ENCODE measurements around the gene SLC25A25.

SLC25A25 gene

GRCh38 chr9:128082151-128082550 is 14.1 kb downstream of the SLC25A25 start:
- Histone ChIP-seq H3K27me3 (ENCODE audit: control insufficient read depth, insufficient read depth, low read length) (no peaks in the 10 kb centered on the region), H3K4me3 (ENCODE audit: low read length) (no peak overlapping the region), H3K4me1 (ENCODE audit: control insufficient read depth, insufficient read depth, low read length) (peaks cover 48% of the 10 kb centered on the region), H3K36me3 (ENCODE audit: control insufficient read depth, insufficient read depth, low read length) (no peaks in the 10 kb centered on the region), H3K9ac (ENCODE audit: low read length) (no peak overlapping the region), H3K9me3 (ENCODE audit: control insufficient read depth, low read length) (no peaks in the 10 kb centered on the region)

DNA sequence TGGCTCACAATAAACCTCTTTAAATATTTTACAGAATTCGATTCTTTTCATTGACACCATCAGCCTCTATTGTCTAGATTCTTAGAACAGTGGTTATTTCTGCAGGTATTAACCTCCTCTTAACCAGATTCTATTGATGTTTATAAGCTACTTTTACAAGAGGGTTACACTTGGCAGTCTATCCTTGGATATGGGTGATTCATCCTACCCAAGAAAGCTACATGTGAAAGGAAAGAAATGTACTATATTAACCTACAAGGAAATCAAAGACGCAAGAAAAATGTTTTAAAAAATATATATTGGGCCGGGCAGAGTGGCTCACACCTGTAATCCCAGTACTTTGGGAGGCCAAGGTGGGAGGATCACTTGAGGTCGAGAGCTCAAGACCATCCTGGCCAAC is 16.7 kb downstream of the SLC25A25 start:
- Histone ChIP-seq H3K9me3 (ENCODE audit: control insufficient read depth, low read length) (no peaks in the 10 kb centered on the region), H3K36me3 (ENCODE audit: control insufficient read depth, insufficient read depth, low read length) (no peaks in the 10 kb centered on the region), H3K27me3 (ENCODE audit: control insufficient read depth, insufficient read depth, low read length) (no peaks in the 10 kb centered on the region), H3K9ac (ENCODE audit: low read length) (no peak overlapping the region), H3K4me3 (ENCODE audit: low read length) (no peak overlapping the region), H3K4me1 (ENCODE audit: control insufficient read depth, insufficient read depth, low read length) (peaks cover 41% of the 10 kb centered on the region)

DNA sequence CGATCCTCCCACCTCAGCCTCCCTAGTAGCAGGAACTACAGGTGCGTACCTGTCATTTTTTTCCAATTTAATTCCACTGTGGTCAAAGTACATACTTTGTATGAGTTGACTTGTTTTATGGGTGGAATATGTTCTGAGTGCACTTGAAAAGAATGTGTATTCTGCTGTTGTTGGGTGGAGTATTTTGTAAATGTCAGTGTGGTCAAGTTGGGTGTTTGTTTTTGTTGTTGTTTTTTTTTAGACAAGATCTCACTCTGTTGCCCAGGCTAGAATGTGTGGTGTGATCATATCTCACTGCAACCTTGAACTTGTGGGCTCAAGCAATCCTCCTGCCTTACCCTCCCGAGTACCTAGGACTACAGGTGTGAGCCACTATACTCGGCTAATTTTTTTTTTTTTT is 17.9 kb downstream of the SLC25A25 start:
- Histone ChIP-seq H3K4me3 (ENCODE audit: low read length) (no peak overlapping the region), H3K27me3 (ENCODE audit: control insufficient read depth, insufficient read depth, low read length) (no peaks in the 10 kb centered on the region), H3K9me3 (ENCODE audit: control insufficient read depth, low read length) (no peaks in the 10 kb centered on the region), H3K4me1 (ENCODE audit: control insufficient read depth, insufficient read depth, low read length) (peaks cover 32% of the 10 kb centered on the region), H3K9ac (ENCODE audit: low read length) (no peak overlapping the region), H3K36me3 (ENCODE audit: control insufficient read depth, insufficient read depth, low read length) (no peaks in the 10 kb centered on the region)

DNA sequence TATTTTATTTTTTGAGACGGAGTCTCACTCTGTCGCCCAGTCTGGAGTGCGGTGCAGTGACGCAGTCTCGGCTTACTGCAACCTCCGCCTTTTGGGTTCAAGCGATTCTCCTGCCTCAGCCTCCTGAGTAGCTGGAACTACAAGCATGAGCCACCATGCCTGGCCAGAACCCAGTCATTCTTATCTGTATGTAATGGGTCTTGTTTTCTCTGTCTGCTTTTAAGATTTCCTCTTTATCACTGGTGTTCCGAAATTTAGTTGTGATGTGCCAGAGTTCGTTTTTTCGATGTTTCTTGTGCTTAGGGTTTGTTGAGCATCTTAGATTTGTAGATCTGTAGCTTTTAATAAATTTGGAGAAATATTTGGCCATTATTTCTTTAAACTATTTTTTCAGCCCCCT is 19.2 kb downstream of the SLC25A25 start:
- H3K27me3 ChIP-seq (ENCODE audit: control insufficient read depth, insufficient read depth, low read length) = no peaks in the 10 kb centered on the region
- H3K4me1 ChIP-seq (ENCODE audit: control insufficient read depth, insufficient read depth, low read length) = peaks cover 28% of the 10 kb centered on the region
- H3K4me3 ChIP-seq (ENCODE audit: low read length) = no peak overlapping the region
- no peak overlapping the region for H3K9ac ChIP-seq (ENCODE audit: low read length)
- no peaks in the 10 kb centered on the region for H3K36me3 ChIP-seq (ENCODE audit: control insufficient read depth, insufficient read depth, low read length)
- no peaks in the 10 kb centered on the region for H3K9me3 ChIP-seq (ENCODE audit: control insufficient read depth, low read length)

DNA sequence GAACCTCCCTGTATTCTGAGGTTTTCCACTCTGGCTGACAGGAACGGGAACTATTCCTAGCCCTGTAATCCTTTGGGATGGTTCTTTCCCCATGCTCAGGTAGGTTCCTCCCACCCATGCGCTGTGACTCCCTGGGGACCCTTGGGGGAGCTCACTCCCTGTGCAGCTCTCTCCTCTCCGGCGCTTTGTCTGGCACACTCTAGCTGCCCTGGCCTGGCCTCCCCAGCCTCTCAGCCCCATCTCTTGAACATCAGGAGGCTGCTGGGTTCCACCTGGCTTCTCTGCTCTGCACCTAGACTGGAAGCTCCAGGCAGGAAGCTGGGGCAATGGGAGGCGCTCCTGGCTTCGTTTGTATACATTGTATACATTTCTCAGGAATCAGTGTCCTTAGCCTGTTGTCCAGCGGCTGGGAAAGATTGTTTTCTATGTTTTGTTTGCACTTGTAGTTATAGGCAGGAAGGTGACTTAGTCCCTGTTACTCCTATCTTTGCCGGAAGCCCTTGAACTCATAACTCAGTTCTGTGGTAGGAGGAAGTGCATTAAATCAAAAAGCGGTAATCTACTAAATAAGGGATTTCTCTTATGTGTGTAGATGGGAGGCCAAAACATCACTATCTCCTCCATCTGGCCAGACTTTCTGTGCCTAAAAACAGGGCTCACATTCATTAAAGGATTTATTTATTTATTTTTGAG is 20.4 kb downstream of the SLC25A25 start:
- no peaks in the 10 kb centered on the region for H3K9me3 ChIP-seq (ENCODE audit: control insufficient read depth, low read length)
- H3K36me3 ChIP-seq (ENCODE audit: control insufficient read depth, insufficient read depth, low read length) = no peaks in the 10 kb centered on the region
- H3K4me1 ChIP-seq (ENCODE audit: control insufficient read depth, insufficient read depth, low read length) = peaks cover 38% of the 10 kb centered on the region
- H3K4me3 ChIP-seq (ENCODE audit: low read length) = no peak overlapping the region
- H3K9ac ChIP-seq (ENCODE audit: low read length) = no peak overlapping the region
- no peaks in the 10 kb centered on the region for H3K27me3 ChIP-seq (ENCODE audit: control insufficient read depth, insufficient read depth, low read length)

DNA sequence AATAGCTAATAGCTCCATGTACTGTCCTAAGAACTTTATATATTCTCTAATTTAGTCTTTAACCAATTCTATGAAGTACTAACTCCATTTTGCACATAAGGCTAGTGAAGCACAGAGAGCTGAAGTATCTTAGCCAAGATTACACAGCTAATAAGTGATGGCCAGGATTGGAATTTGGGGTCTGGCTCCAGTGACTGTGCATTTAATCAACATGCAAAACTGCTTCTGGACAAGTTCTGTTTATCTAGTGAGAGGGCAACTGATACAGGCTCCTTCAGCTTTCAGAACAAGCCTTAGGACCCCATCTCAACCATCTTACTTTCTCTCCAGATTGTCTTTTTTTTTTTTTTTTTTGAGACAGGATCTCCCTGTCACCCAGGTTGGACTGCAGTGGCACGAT is 21.3 kb downstream of the SLC25A25 start:
- Histone ChIP-seq H3K4me1 (ENCODE audit: control insufficient read depth, insufficient read depth, low read length) (peaks cover 39% of the 10 kb centered on the region), H3K9me3 (ENCODE audit: control insufficient read depth, low read length) (no peaks in the 10 kb centered on the region), H3K9ac (ENCODE audit: low read length) (no peak overlapping the region), H3K27me3 (ENCODE audit: control insufficient read depth, insufficient read depth, low read length) (no peaks in the 10 kb centered on the region), H3K36me3 (ENCODE audit: control insufficient read depth, insufficient read depth, low read length) (no peaks in the 10 kb centered on the region), H3K4me3 (ENCODE audit: low read length) (no peak overlapping the region)

DNA sequence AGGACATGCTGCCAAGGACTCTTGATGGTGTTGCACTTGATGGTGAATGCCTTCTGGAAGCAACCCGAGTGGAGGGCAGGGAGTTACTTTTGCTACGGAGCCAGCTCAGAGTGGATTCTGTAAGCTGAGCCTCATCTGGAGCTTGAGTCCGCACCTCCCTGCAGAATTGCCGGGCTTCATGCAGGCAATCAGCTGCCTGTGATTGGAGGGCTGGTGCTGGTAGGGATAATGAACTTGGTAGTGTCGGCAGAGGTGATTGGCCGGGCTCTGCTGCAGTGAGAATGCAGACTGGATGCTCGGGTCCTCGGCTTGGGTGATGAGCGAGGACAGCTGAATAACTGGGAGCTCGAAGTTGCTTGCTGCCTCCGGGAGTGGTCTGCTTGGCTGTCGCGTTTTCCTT is 23.1 kb downstream of the SLC25A25 start:
- no peak overlapping the region for H3K4me3 ChIP-seq (ENCODE audit: low read length)
- H3K27me3 ChIP-seq (ENCODE audit: control insufficient read depth, insufficient read depth, low read length) = no peaks in the 10 kb centered on the region
- H3K9ac ChIP-seq (ENCODE audit: low read length) = no peak overlapping the region
- H3K36me3 ChIP-seq (ENCODE audit: control insufficient read depth, insufficient read depth, low read length) = no peaks in the 10 kb centered on the region
- peaks cover 42% of the 10 kb centered on the region for H3K4me1 ChIP-seq (ENCODE audit: control insufficient read depth, insufficient read depth, low read length)
- no peaks in the 10 kb centered on the region for H3K9me3 ChIP-seq (ENCODE audit: control insufficient read depth, low read length)

DNA sequence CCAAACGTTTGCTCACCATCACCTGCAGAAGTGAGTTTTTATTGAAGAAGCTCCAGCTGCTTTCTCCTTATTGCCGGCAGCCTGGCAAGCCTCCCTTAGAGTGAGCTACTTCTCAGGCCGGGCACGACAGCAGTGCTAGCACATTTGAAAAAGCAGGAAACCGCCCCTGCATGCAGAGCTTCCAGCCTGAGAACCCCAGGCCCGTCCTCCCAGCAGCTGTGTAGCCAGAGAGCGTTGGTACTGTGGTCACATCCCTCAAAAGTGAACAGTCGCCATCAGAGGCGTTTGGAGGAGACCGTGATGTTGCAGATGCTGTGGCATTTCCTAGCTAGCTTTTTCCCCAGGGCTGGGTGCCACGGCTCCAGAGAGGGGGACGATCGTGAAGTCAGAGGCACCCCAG is 23.5 kb downstream of the SLC25A25 start:
- Histone ChIP-seq H3K36me3 (ENCODE audit: control insufficient read depth, insufficient read depth, low read length) (no peaks in the 10 kb centered on the region), H3K9me3 (ENCODE audit: control insufficient read depth, low read length) (no peaks in the 10 kb centered on the region), H3K4me3 (ENCODE audit: low read length) (no peak overlapping the region), H3K9ac (ENCODE audit: low read length) (no peak overlapping the region), H3K4me1 (ENCODE audit: control insufficient read depth, insufficient read depth, low read length) (peaks cover 42% of the 10 kb centered on the region), H3K27me3 (ENCODE audit: control insufficient read depth, insufficient read depth, low read length) (no peaks in the 10 kb centered on the region)

DNA sequence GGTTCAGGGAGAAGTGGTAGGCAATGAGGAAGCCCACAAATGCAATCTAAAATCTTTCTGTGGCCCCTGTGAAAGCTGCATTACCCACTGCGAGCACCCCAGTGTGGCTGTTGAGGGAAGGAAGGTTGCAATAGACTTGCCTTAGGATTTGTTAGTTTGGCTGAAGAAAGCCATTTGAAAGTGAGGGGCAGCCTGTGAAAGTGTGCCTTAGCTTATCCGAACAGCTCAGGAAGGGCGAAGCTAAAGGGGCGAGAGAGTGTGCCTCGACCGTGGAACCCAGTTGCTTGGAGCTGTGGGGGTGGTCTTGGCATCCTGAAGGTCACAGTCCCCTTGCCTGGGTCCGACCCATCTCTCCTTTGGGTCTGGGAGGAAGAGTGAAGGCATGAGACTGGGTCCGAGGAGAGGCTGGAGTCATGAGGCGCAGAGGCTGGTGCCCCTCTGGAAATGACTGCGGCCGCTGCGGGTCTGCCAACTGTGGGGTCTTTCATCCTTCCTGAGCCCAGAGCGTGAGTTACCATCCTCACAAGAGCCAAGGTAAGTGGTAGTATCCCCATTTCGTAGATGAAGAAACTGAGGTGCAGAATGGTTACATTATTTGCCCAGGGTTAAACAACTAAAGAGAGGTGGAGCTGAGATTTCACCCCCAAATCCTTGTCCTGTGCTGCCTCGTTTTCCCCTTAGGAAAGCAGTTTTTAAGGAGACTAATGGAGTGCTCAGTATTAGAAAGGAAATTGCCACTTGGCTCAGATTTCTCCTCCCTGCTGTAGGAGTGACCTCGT is 24.4 kb downstream of the SLC25A25 start:
- Histone ChIP-seq H3K9me3 (ENCODE audit: control insufficient read depth, low read length) (no peaks in the 10 kb centered on the region), H3K27me3 (ENCODE audit: control insufficient read depth, insufficient read depth, low read length) (no peaks in the 10 kb centered on the region), H3K4me3 (ENCODE audit: low read length) (no peak overlapping the region), H3K9ac (ENCODE audit: low read length) (no peak overlapping the region), H3K4me1 (ENCODE audit: control insufficient read depth, insufficient read depth, low read length) (peaks cover 44% of the 10 kb centered on the region), H3K36me3 (ENCODE audit: control insufficient read depth, insufficient read depth, low read length) (no peaks in the 10 kb centered on the region)

GRCh38 chr9:128093011-128093410 is 25.0 kb downstream of the SLC25A25 start:
- H3K9me3 ChIP-seq (ENCODE audit: control insufficient read depth, low read length) = no peaks in the 10 kb centered on the region
- H3K9ac ChIP-seq (ENCODE audit: low read length) = peak overlapping the region; percentile 37
- H3K4me1 ChIP-seq (ENCODE audit: control insufficient read depth, insufficient read depth, low read length) = peaks cover 48% of the 10 kb centered on the region
- no peaks in the 10 kb centered on the region for H3K36me3 ChIP-seq (ENCODE audit: control insufficient read depth, insufficient read depth, low read length)
- no peaks in the 10 kb centered on the region for H3K27me3 ChIP-seq (ENCODE audit: control insufficient read depth, insufficient read depth, low read length)
- H3K4me3 ChIP-seq (ENCODE audit: low read length) = no peak overlapping the region

DNA sequence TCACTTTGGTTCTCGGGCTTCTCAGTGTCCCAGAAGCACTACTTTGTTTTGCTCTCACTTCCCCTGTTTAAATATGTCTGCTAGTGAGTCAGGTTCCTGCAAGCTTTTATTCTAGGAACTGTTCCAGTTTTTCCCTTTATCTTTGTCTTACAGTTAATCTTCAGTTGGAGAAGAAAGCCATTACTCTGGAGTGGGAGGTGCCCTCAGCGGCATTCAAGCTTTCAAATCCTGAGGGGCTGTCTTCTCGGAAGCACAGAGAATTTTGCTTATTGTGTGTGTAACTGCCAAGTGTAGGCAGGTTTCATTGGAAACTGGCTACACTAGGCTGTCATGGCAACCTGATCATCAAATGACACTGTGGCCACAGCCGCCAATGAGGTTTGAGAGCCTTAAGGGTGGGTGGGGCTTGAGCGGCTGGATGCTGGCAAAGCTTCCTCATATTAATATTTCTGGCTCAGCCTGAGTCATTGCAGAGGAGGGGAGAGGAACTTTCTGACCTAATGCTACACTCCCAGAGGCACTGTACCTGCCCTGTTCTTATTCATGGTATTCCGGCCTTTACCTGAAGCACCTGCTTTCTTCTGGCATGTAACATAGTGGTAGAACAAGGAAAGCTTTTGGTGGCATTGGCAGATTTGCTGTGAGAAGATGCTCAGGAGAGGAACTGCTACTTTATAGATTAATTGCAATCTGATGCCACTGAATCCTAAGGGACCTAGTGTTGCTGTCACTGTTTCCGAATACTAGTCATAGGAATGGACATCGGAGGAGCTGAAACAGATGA is 26.3 kb downstream of the SLC25A25 start:
- H3K4me3 ChIP-seq (ENCODE audit: low read length) = no peak overlapping the region
- H3K36me3 ChIP-seq (ENCODE audit: control insufficient read depth, insufficient read depth, low read length) = no peaks in the 10 kb centered on the region
- H3K9ac ChIP-seq (ENCODE audit: low read length) = peak overlapping the region; percentile 63
- peaks cover 41% of the 10 kb centered on the region for H3K4me1 ChIP-seq (ENCODE audit: control insufficient read depth, insufficient read depth, low read length)
- H3K27me3 ChIP-seq (ENCODE audit: control insufficient read depth, insufficient read depth, low read length) = no peaks in the 10 kb centered on the region
- H3K9me3 ChIP-seq (ENCODE audit: control insufficient read depth, low read length) = no peaks in the 10 kb centered on the region

GRCh38 chr9:128094950-128095544 is 27.0 kb downstream of the SLC25A25 start:
- peak overlapping the region; percentile 63 for H3K9ac ChIP-seq (ENCODE audit: low read length)
- H3K4me1 ChIP-seq (ENCODE audit: control insufficient read depth, insufficient read depth, low read length) = peaks cover 47% of the 10 kb centered on the region
- no peaks in the 10 kb centered on the region for H3K27me3 ChIP-seq (ENCODE audit: control insufficient read depth, insufficient read depth, low read length)
- no peaks in the 10 kb centered on the region for H3K36me3 ChIP-seq (ENCODE audit: control insufficient read depth, insufficient read depth, low read length)
- H3K4me3 ChIP-seq (ENCODE audit: low read length) = no peak overlapping the region
- no peaks in the 10 kb centered on the region for H3K9me3 ChIP-seq (ENCODE audit: control insufficient read depth, low read length)

All from mucosa of stomach (tissue), 1 donor.